HL-60 (cell line): ENCODE data around the gene MPP2.

Experiments used
- CTCF ChIP-seq: IDR thresholded peaks from one replicate; pipeline ENCODE4 v1.5.1; 2011; ENCODE audit warnings: low read length, control low read depth, inconsistent platforms; ENCODE audit not compliant: insufficient read depth
- GABPA ChIP-seq: IDR thresholded peaks from 2 replicates; pipeline ENCODE4 v1.6.1; 2012; ENCODE audit warnings: low read depth
- POLR2AphosphoS5 ChIP-seq: IDR thresholded peaks from 2 replicates; pipeline ENCODE4 v1.6.1; 2012; ENCODE audit warnings: low read depth
- REST ChIP-seq: IDR thresholded peaks from 2 replicates; pipeline ENCODE4 v1.6.1; 2012; ENCODE audit warnings: low read depth; ENCODE audit not compliant: insufficient replicate concordance
- SPI1 ChIP-seq: IDR thresholded peaks from 2 replicates; pipeline ENCODE4 v1.6.1; 2012; ENCODE audit warnings: low read depth, mild to moderate bottlenecking, borderline replicate concordance

- no peak for TF ChIP-seq POLR2AphosphoS5
- TF ChIP-seq CTCF: peak; percentile 23
- TF ChIP-seq REST: no peak
- no peak for TF ChIP-seq GABPA
- no peak for TF ChIP-seq SPI1
These were observed 10.2 kb upstream of the MPP2 start for GRCh38 chr17:43917348-43918025.
